Measurements from ENCODE around the gene ACBD5.

ACBD5 gene

GRCh38 chr10:27188897-27189296, 51.7 kb downstream of the ACBD5 start:
- Histone ChIP-seq H2AK5ac (ENCODE audit: low read length) (no peak overlapping the region), H2AFZ (ENCODE audit: insufficient read depth, low read length, poor library complexity) (no peak overlapping the region)

GRCh38 chr10:27188259-27188658, 52.3 kb downstream of the ACBD5 start:
- no peak overlapping the region for H2BK12ac ChIP-seq (ENCODE audit: low read length)
- no peak overlapping the region for H3K4ac ChIP-seq (ENCODE audit: low read depth, low read length)
- H3K79me2 ChIP-seq (ENCODE audit: control insufficient read depth, insufficient read depth, low read length, poor library complexity): no peaks in the 10 kb centered on the region
- no peaks in the 10 kb centered on the region for H3K27me3 ChIP-seq (ENCODE audit: insufficient read depth, low read length)
- H4K91ac ChIP-seq (ENCODE audit: low read depth, low read length): no peak overlapping the region
- H3K23ac ChIP-seq (ENCODE audit: low read length): no peak overlapping the region
- no peaks in the 10 kb centered on the region for H3K4me1 ChIP-seq (ENCODE audit: control insufficient read depth in 1 of 2, insufficient read depth in 2 of 2, low read length in 2 of 2)
- no peak for DNase-seq
- no peak overlapping the region for H3K4me2 ChIP-seq (ENCODE audit: low read length)
- no peak overlapping the region for H2AFZ ChIP-seq (ENCODE audit: insufficient read depth, low read length, poor library complexity)
- no peak overlapping the region for H3K4me3 ChIP-seq (ENCODE audit: low read depth, low read length)
- H3K9me3 ChIP-seq (ENCODE audit: insufficient read depth, low read depth, low read length): no peaks in the 10 kb centered on the region
- no peak overlapping the region for H2AK5ac ChIP-seq (ENCODE audit: low read length)
- H3K18ac ChIP-seq (ENCODE audit: low read length): no peak overlapping the region
- no peak overlapping the region for H4K12ac ChIP-seq (ENCODE audit: low read depth, low read length)
- WGBS (ENCODE audit: extremely low coverage, insufficient coverage, insufficient read length): no CpG with 5 or more reads among the region's 1 CpG
- no peak overlapping the region for H2BK120ac ChIP-seq (ENCODE audit: insufficient read depth, low read length, poor library complexity)
- H3K27ac ChIP-seq (ENCODE audit: low read depth, low read length): no peak overlapping the region
- no peak overlapping the region for H3K9ac ChIP-seq (ENCODE audit: low read length)
- H3K79me1 ChIP-seq (ENCODE audit: low read length): no peaks in the 10 kb centered on the region
- H4K8ac ChIP-seq (ENCODE audit: low read depth, low read length): no peak overlapping the region
- H2BK5ac ChIP-seq (ENCODE audit: low read depth, low read length, poor library complexity): no peak overlapping the region
- no peak overlapping the region for H3K14ac ChIP-seq (ENCODE audit: low read length)
- peaks cover 11 to 18% of the 10 kb centered on the region in 2 experiments for H3K36me3 ChIP-seq (ENCODE audit: control insufficient read depth in 1 of 2, insufficient read depth in 2 of 2, low read length in 2 of 2)

More at GRCh38 chr10:27188897-27189296, 51.7 kb downstream of the ACBD5 start:
- Histone ChIP-seq H3K4me1 (ENCODE audit: control insufficient read depth in 1 of 2, insufficient read depth in 2 of 2, low read length in 2 of 2) (no peaks in the 10 kb centered on the region), H3K18ac (ENCODE audit: low read length) (no peak overlapping the region), H3K4me2 (ENCODE audit: low read length) (no peak overlapping the region), H2BK5ac (ENCODE audit: low read depth, low read length, poor library complexity) (no peak overlapping the region), H3K27ac (ENCODE audit: low read depth, low read length) (no peak overlapping the region), H3K9me3 (ENCODE audit: insufficient read depth, low read depth, low read length) (no peaks in the 10 kb centered on the region), H4K91ac (ENCODE audit: low read depth, low read length) (no peak overlapping the region), H3K23ac (ENCODE audit: low read length) (no peak overlapping the region), H3K79me2 (ENCODE audit: control insufficient read depth, insufficient read depth, low read length, poor library complexity) (no peaks in the 10 kb centered on the region), H2BK120ac (ENCODE audit: insufficient read depth, low read length, poor library complexity) (no peak overlapping the region), H3K79me1 (ENCODE audit: low read length) (no peaks in the 10 kb centered on the region), H3K4ac (ENCODE audit: low read depth, low read length) (no peak overlapping the region), H3K9ac (ENCODE audit: low read length) (no peak overlapping the region), H3K27me3 (ENCODE audit: insufficient read depth, low read length) (no peaks in the 10 kb centered on the region), H4K8ac (ENCODE audit: low read depth, low read length) (no peak overlapping the region), H3K14ac (ENCODE audit: low read length) (no peak overlapping the region), H3K4me3 (ENCODE audit: low read depth, low read length) (no peak overlapping the region), H4K12ac (ENCODE audit: low read depth, low read length) (no peak overlapping the region), H3K36me3 (ENCODE audit: control insufficient read depth in 1 of 2, insufficient read depth in 2 of 2, low read length in 2 of 2) (peaks cover 11 to 17% of the 10 kb centered on the region in 2 experiments), H2BK12ac (ENCODE audit: low read length) (no peak overlapping the region)
- WGBS (ENCODE audit: extremely low coverage, insufficient coverage, insufficient read length): no CpG with 5 or more reads among the region's 4 CpGs
- no peak for DNase-seq

- no peak overlapping the region for H2BK5ac ChIP-seq (ENCODE audit: low read depth, low read length, poor library complexity)
- no CpG with 5 or more reads among the region's 4 CpGs for WGBS (ENCODE audit: extremely low coverage, insufficient coverage, insufficient read length)
Observed at GRCh38 chr10:27169849-27170248, 70.7 kb downstream of the ACBD5 start.

GRCh38 chr10:27158421-27158820, 82.2 kb downstream of the ACBD5 start:
- no peak for DNase-seq

More at GRCh38 chr10:27169849-27170248, 70.7 kb downstream of the ACBD5 start:
- Histone ChIP-seq H3K9me3 (ENCODE audit: insufficient read depth, low read depth, low read length) (no peaks in the 10 kb centered on the region), H3K27ac (ENCODE audit: low read depth, low read length) (no peak overlapping the region), H2AK5ac (ENCODE audit: low read length) (no peak overlapping the region), H3K14ac (ENCODE audit: low read length) (no peak overlapping the region), H3K4me2 (ENCODE audit: low read length) (no peak overlapping the region), H3K4ac (ENCODE audit: low read depth, low read length) (no peak overlapping the region), H3K4me1 (ENCODE audit: control insufficient read depth in 1 of 2, insufficient read depth in 2 of 2, low read length in 2 of 2) (no peaks in the 10 kb centered on the region), H4K12ac (ENCODE audit: low read depth, low read length) (no peak overlapping the region), H3K36me3 (ENCODE audit: control insufficient read depth in 1 of 2, insufficient read depth in 2 of 2, low read length in 2 of 2) (peaks cover 20 to 24% of the 10 kb centered on the region in 2 experiments), H3K9ac (ENCODE audit: low read length) (no peak overlapping the region), H3K18ac (ENCODE audit: low read length) (no peak overlapping the region), H4K91ac (ENCODE audit: low read depth, low read length) (no peak overlapping the region), H3K23ac (ENCODE audit: low read length) (no peak overlapping the region), H4K8ac (ENCODE audit: low read depth, low read length) (no peak overlapping the region), H2AFZ (ENCODE audit: insufficient read depth, low read length, poor library complexity) (no peak overlapping the region), H2BK12ac (ENCODE audit: low read length) (no peak overlapping the region), H3K27me3 (ENCODE audit: insufficient read depth, low read length) (no peaks in the 10 kb centered on the region), H3K4me3 (ENCODE audit: low read depth, low read length) (no peak overlapping the region), H3K79me1 (ENCODE audit: low read length) (no peaks in the 10 kb centered on the region), H3K79me2 (ENCODE audit: control insufficient read depth, insufficient read depth, low read length, poor library complexity) (no peaks in the 10 kb centered on the region), H2BK120ac (ENCODE audit: insufficient read depth, low read length, poor library complexity) (no peak overlapping the region)
- no peak for DNase-seq

More at GRCh38 chr10:27158421-27158820, 82.2 kb downstream of the ACBD5 start:
- Histone ChIP-seq H3K27ac (ENCODE audit: low read depth, low read length) (no peak overlapping the region), H3K4ac (ENCODE audit: low read depth, low read length) (no peak overlapping the region), H3K36me3 (ENCODE audit: control insufficient read depth in 1 of 2, insufficient read depth in 2 of 2, low read length in 2 of 2) (peaks cover 16 to 22% of the 10 kb centered on the region in 2 experiments), H2AK5ac (ENCODE audit: low read length) (no peak overlapping the region), H3K79me2 (ENCODE audit: control insufficient read depth, insufficient read depth, low read length, poor library complexity) (peaks cover 8% of the 10 kb centered on the region), H3K4me3 (ENCODE audit: low read depth, low read length) (no peak overlapping the region), H4K91ac (ENCODE audit: low read depth, low read length) (no peak overlapping the region), H4K8ac (ENCODE audit: low read depth, low read length) (no peak overlapping the region), H2BK12ac (ENCODE audit: low read length) (no peak overlapping the region), H2BK120ac (ENCODE audit: insufficient read depth, low read length, poor library complexity) (no peak overlapping the region), H3K27me3 (ENCODE audit: insufficient read depth, low read length) (no peaks in the 10 kb centered on the region), H3K79me1 (ENCODE audit: low read length) (peaks cover 16% of the 10 kb centered on the region), H3K18ac (ENCODE audit: low read length) (no peak overlapping the region), H4K12ac (ENCODE audit: low read depth, low read length) (no peak overlapping the region), H3K14ac (ENCODE audit: low read length) (no peak overlapping the region), H2BK5ac (ENCODE audit: low read depth, low read length, poor library complexity) (no peak overlapping the region), H3K9ac (ENCODE audit: low read length) (no peak overlapping the region), H3K4me1 (ENCODE audit: control insufficient read depth in 1 of 2, insufficient read depth in 2 of 2, low read length in 2 of 2) (peaks cover 0 to 5% of the 10 kb centered on the region in 2 experiments), H3K9me3 (ENCODE audit: insufficient read depth, low read depth, low read length) (no peaks in the 10 kb centered on the region), H2AFZ (ENCODE audit: insufficient read depth, low read length, poor library complexity) (no peak overlapping the region), H3K23ac (ENCODE audit: low read length) (no peak overlapping the region), H3K4me2 (ENCODE audit: low read length) (no peak overlapping the region)
